Heart right ventricle (tissue), 16 donors: ENCODE measurements around the gene TMEM42. TPM values are rescaled to one million over a fixed set of nuclear protein-coding genes. Genes with fewer than 3 reads are reported as not detected.
A peak's percentile ranks its signal among the peaks of the same experiment; 100 is the strongest.

ENCODE experiments used
- ATAC-seq, 8 donors: fragments of 200-7000 bp; cut with Tn5 transposase; one replicate each; pipeline ENCODE4 v1.9.1; 2020; ENCODE audit warnings: mild to moderate bottlenecking in 8 of 8, moderate library complexity in 8 of 8, moderate number of reproducible peaks in 1 of 8
- DNase-seq, 2 donors: peaks; one replicate each; pipeline ENCODE4 v3.0.0-alpha.2; 2020
- H3K27ac ChIP-seq, 10 donors: fragments of 200-600 bp; sonication (generic) in 2 of 10; one replicate each; pipeline versions ENCODE4 v1.5.0 to v1.8.0; 2020 to 2022; ENCODE audit warnings: mild to moderate bottlenecking in 3 of 10
- H3K27me3 ChIP-seq, 7 donors: fragments of 200-600 bp; one replicate each; pipeline ENCODE4 v1.8.0; 2021 to 2022; ENCODE audit warnings: mild to moderate bottlenecking in 2 of 7
- H3K36me3 ChIP-seq, 9 donors: fragments of 200-600 bp; sonication (generic) in 1 of 9; one replicate each; pipeline versions ENCODE4 v1.5.0 to v1.8.0; 2020 to 2022; ENCODE audit warnings: mild to moderate bottlenecking in 2 of 9
- H3K4me1 ChIP-seq, 9 donors: fragments of 200-600 bp; sonication (generic) in 1 of 9; one replicate each; pipeline versions ENCODE4 v1.5.0 to v1.8.0; 2020 to 2022; ENCODE audit warnings: mild to moderate bottlenecking in 4 of 9
- H3K4me3 ChIP-seq, 10 donors: fragments of 200-600 bp; sonication (generic) in 2 of 10; one replicate each; pipeline versions ENCODE4 v1.5.0 to v1.8.0; 2020 to 2022; ENCODE audit warnings: mild to moderate bottlenecking in 7 of 10, moderate library complexity in 2 of 10
- H3K9me3 ChIP-seq, 11 donors: fragments of 200-600 bp in 10 of 11; sonication (generic) in 2 of 11; one replicate each; pipeline versions ENCODE4 v1.5.0 to v1.8.0; 2013 to 2022; ENCODE audit warnings: mild to moderate bottlenecking in 2 of 11, control low read depth in 1 of 11, moderate library complexity in 1 of 11
- WGBS, 2 donors: extraction: QIAGEN DNeasy Blood & Tissue Kit; methylation state at CpG; one replicate each; pipeline ENCODE4 v1.1.7; 2013; ENCODE audit warnings: inconsistent platforms in 1 of 2; 5-methylcytosine and 5-hydroxymethylcytosine counted together
- intact Hi-C, 10 donors: fragments of 100-400 bp; cut with DNase I; formaldehyde crosslinking; loops; one replicate each; pipeline versions ENCODE4 v1.11.1 to v1.14.2; 2022
- polyA plus RNA-seq, 2 donors: library from polyadenylated mRNA; stranded (reverse); fragments of 200-250 nt; gene quantifications; one replicate each; pipeline ENCODE4 v1.2.3, GENCODE V29; 2013
- total RNA-seq, 10 donors: library from RNA; stranded (reverse); fragmentation: NEBNext Ultra II Directional in 3 of 10; extraction: Animal tissue kit (Norgen Biotek cat#: 25700) in 3 of 10; gene quantifications; one replicate each; pipeline versions ENCODE4 v1.2.1 to v1.2.4, GENCODE V29; 2021 to 2023
- TF ChIP-seq, protein P1 (sequence below), 9 donors: fragments of 200-600 bp; sonication (generic) in 2 of 9; IDR thresholded peaks; one replicate each; pipeline versions ENCODE4 v1.5.0 to v1.8.0; 2021 to 2022; ENCODE audit warnings: antibody characterized with exemption in 9 of 9, mild to moderate bottlenecking in 5 of 9, moderate library complexity in 1 of 9
- donor health status: Arrhythmogenic right ventricular cardiomyopathy.
- donor health status: ischemic (EF 13 %, LVEDD 7.1; RV severe dilation, severe dysfunction).
- donor health status: healthy with polysubstance abuse.
- donor health status: DM: no; HTN: yes; CAD: no.
- donor health status: DM: no; HTN: no; CAD: no.
- donor health status: ischemic (EF 25% LVEDD 6.9; RV normal size, moderate dysfunction).
- donor health status: ischemic (EF 25% LVEDD 5.7; RV mildly dilated, moderate dysfunction).
- donor health status: healthy.
- donor health status: DM: yes; HTN: yes; CAD: no.
- donor health status: Ischemic cardiomyopathy.
- donor health status: ischemic (EF 35%, LVEDD 5.7; RV mildly dilated, moderate dysfunction).
- donor health status: nonischemic (EF 11% LVEDD 7.7; RV severe dilation, severe dysfunction).
- donor health status: DM: yes; HTN: yes; CAD: no.
- donor health status: PGD.
- donor health status: ischemic (EF 29% LVEDD 5.4; RV normal size, mild dysfunction).
- donor health status: nonischemic (EF 23%, LVEDD 6.1; RV moderate dilation, normal function).

TMEM42 gene
- total and polyA plus RNA-seq, 12 donors = 8.4 to 18.7 (median 11.6) TPM

DNA sequence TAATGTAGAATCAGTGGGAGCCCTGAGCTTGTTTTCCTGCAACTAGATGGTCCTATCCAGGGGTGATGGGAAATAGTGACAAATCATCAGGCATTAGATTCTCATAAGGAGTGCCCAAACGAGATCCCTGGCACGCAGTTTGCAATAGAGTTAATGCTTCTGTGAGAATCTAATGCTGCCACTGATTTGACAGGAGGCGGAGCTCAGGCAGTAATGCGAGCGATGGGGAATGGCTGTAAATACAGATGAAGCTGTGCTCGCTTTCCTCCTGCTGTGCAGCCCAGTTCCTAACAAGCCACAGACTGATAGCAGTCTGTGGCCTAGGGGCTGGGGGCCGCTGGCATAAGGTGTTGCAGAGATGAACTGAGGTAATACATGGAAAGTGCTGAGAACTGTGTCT, 28.3 kb upstream of the TMEM42 start:
- ATAC-seq = peak in 3 of 8 donors; percentile 39 to 74 (median 67)
- peak overlapping the region in 5 of 10 donors; percentile 16 to 42 (median 38) for H3K27ac ChIP-seq
- no peaks in the 10 kb centered on the region for H3K27me3 ChIP-seq
- no peak for DNase-seq
- TF ChIP-seq, protein P1, sequence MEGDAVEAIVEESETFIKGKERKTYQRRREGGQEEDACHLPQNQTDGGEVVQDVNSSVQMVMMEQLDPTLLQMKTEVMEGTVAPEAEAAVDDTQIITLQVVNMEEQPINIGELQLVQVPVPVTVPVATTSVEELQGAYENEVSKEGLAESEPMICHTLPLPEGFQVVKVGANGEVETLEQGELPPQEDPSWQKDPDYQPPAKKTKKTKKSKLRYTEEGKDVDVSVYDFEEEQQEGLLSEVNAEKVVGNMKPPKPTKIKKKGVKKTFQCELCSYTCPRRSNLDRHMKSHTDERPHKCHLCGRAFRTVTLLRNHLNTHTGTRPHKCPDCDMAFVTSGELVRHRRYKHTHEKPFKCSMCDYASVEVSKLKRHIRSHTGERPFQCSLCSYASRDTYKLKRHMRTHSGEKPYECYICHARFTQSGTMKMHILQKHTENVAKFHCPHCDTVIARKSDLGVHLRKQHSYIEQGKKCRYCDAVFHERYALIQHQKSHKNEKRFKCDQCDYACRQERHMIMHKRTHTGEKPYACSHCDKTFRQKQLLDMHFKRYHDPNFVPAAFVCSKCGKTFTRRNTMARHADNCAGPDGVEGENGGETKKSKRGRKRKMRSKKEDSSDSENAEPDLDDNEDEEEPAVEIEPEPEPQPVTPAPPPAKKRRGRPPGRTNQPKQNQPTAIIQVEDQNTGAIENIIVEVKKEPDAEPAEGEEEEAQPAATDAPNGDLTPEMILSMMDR (IDR thresholded peaks at IDR 0.05) = no peak
- intact Hi-C loops = no loop called here
- peaks cover 0 to 7% (median 0%) of the 10 kb centered on the region in 9 donors for H3K4me1 ChIP-seq
- WGBS, 2 donors = 43 to 59% methylated on average over 7 of the region's 7 CpGs
- H3K4me3 ChIP-seq = peak overlapping the region in 6 of 10 donors; percentile 9 to 30 (median 23)
- peaks cover 0 to 29% (median 0%) of the 10 kb centered on the region in 9 donors for H3K36me3 ChIP-seq
- peaks cover 0 to 22% (median 6%) of the 10 kb centered on the region in 11 donors for H3K9me3 ChIP-seq

DNA sequence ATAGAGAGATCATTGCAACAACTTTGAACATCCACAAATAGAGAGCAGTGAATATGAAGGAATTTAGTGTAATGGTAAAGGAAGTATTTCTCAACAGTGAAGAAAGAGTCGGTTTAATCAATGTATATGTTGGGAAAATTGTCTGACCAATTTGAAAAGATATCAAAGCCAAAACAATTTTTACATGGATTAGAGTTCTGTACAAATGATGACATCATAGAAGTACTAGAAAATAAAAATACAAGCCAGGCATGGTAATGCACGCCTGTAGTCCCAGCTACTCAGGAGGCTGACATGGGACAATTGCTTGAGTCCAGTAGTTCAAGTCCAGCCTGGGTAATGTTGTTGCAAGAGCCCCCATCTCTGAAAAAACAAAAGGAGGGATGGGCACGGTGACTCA, 26.0 kb upstream of the TMEM42 start:
- Histone ChIP-seq H3K9me3 (peaks cover 0 to 22% (median 6%) of the 10 kb centered on the region in 11 donors), H3K4me3 (no peak overlapping the region), H3K27me3 (no peaks in the 10 kb centered on the region), H3K27ac (no peak overlapping the region), H3K36me3 (peaks cover 0 to 40% (median 0%) of the 10 kb centered on the region in 9 donors), H3K4me1 (peaks cover 0 to 7% (median 0%) of the 10 kb centered on the region in 9 donors)
- intact Hi-C loops = no loop called here
- TF ChIP-seq, protein P1 (IDR thresholded peaks at IDR 0.05) = no peak
- no peak for DNase-seq
- no peak for ATAC-seq
- 94 to 100% methylated on average over 3 of the region's 3 CpGs for WGBS, 2 donors

DNA sequence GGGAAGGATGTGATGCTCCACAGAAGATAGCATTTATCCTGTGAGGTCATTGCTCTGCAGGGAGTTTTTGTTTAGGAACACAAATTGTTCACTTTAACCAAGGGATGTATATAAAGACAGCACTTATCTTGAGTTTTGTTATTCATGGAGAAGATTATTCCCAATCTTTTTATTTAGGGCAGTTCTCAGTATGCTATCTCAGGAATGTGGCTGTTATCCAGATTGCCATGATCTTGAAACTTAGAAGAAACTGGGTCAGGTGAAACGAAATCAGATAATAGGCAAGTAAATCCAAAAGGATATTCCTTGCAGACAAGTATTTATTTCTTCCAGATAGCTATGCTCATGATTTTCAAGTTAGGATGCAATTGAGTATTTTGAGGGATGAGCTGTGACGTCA, 19.3 kb upstream of the TMEM42 start:
- TF ChIP-seq, protein P1 (IDR thresholded peaks at IDR 0.05) = no peak
- 70 to 74% methylated on average over 2 of the region's 2 CpGs for WGBS, 2 donors
- peaks cover 0 to 21% (median 8%) of the 10 kb centered on the region in 9 donors for H3K4me1 ChIP-seq
- peaks cover 0 to 5% (median 0%) of the 10 kb centered on the region in 11 donors for H3K9me3 ChIP-seq
- DNase-seq (no peak), ATAC-seq (no peak)
- no peaks in the 10 kb centered on the region for H3K27me3 ChIP-seq
- H3K4me3 ChIP-seq = no peak overlapping the region
- H3K27ac ChIP-seq = no peak overlapping the region
- peaks cover 0 to 57% (median 0%) of the 10 kb centered on the region in 9 donors for H3K36me3 ChIP-seq
- intact Hi-C loops = no loop called here

DNA sequence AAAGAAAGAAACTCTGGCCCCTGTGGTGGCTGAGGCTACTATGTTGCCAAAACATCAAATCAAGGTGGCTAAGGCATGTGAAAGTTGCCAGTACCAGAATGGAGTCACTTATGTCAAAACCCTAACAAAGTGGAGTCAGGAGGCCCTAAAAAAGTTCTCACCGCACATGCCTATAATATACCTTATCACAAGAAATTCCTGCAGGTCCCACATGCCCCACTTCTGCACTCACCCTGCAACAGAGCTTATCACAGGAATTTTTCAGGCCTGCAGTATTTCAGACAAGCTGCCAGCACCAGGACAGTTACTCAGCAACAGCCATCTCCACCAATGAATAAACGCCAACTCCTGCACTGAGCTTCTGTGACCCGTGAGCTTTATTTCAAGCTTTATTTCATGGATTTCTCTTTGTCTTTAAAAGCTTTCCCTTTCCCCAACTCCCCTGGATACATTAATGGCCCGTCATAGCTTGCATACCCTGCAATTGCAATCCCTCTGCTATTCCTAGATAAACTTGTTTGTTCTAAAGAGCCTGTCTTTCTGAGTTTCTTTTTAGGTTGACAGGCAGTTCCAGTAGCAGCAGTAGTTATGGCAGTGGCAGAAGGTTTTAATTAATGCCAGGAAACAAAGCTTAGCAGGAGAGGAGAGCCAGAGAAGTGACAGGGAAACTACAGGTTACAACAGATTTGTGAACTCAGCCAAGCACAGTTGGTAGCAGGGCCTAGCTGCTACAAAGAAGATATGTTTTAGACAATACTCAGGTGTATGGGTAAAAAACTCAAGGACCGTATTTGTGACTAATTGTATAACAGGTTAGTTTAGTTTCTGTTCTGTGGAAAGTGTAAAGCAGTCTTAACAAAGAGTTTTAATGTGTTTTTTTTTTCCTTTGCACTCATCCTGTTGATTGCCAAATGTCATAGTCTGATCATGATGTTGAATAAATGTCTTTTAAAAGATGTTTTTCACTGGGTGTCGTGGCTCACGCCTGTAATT, 15.9 kb upstream of the TMEM42 start:
- peak in 1 of 2 donors; percentile 78 for DNase-seq
- ATAC-seq = peak; percentile 94 to 99 (median 98)
- WGBS, 2 donors = 39 to 59% methylated on average over 7 of the region's 7 CpGs
- Histone ChIP-seq H3K9me3 (no peaks in the 10 kb centered on the region), H3K27me3 (no peaks in the 10 kb centered on the region), H3K36me3 (peaks cover 0 to 31% (median 0%) of the 10 kb centered on the region in 9 donors), H3K4me1 (peaks cover 0 to 36% (median 10%) of the 10 kb centered on the region in 9 donors), H3K4me3 (no peak overlapping the region), H3K27ac (peak overlapping the region; percentile 21 to 90 (median 80))
- TF ChIP-seq, protein P1 (IDR thresholded peaks at IDR 0.05) = no peak
- intact Hi-C loops = no loop called here
